Stomach (tissue), 9 donors: ENCODE data around the gene NOM1. TPM values are rescaled to one million over a fixed set of nuclear protein-coding genes. Genes with fewer than 3 reads are reported as not detected.
A peak's percentile ranks its signal among the peaks of the same experiment; 100 is the strongest.
"Not testable (repeated sequence)": the region's sequence is repeated elsewhere in the genome, so short reads cannot be mapped to it uniquely, and the experiment has no call there.

ENCODE experiments used
- DNase-seq, 2 donors: peaks; one replicate each; pipeline versions ENCODE4 v3.0.0 to v3.0.0-alpha.2; 2013 to 2019
- H3K27ac ChIP-seq, 5 donors: fragments of 200-600 bp in 4 of 5; sonication (generic) in 4 of 5; one replicate each; pipeline ENCODE4 v1.5.1; 2013 to 2019; ENCODE audit warnings: mild to moderate bottlenecking in 1 of 5, moderate library complexity in 1 of 5
- H3K27me3 ChIP-seq, 3 donors: fragments of 200-600 bp; sonication (generic); one replicate each; pipeline ENCODE4 v1.5.1; 2017 to 2019; ENCODE audit warnings: mixed run types in 1 of 3
- H3K36me3 ChIP-seq, 4 donors: fragments of 200-600 bp; sonication (generic); 1 replicate in 3 of 4; 2 replicates in 1 of 4; pipeline ENCODE4 v1.5.1; 2016 to 2019
- H3K4me1 ChIP-seq, 4 donors: fragments of 200-600 bp; sonication (generic); one replicate each; pipeline ENCODE4 v1.5.1; 2016 to 2019
- H3K4me3 ChIP-seq, 4 donors: fragments of 200-600 bp; sonication (generic) in 3 of 4; one replicate each; pipeline ENCODE4 v1.5.1; 2016 to 2019; ENCODE audit warnings: mild to moderate bottlenecking in 1 of 4
- H3K9me3 ChIP-seq, 4 donors: fragments of 200-600 bp; sonication (generic); one replicate each; pipeline ENCODE4 v1.5.1; 2016 to 2019
- CTCF ChIP-seq, 7 experiments: fragments of 450-650 bp in 4 of 7; fragments of 200-600 bp in 3 of 7; sonication (generic) in 3 of 7; IDR thresholded peaks; one replicate each; pipeline ENCODE4 v1.5.1; 2016 to 2019; ENCODE audit warnings: antibody characterized with exemption in 7 of 7, control low read depth in 2 of 7, mild to moderate bottlenecking in 1 of 7
- EP300 ChIP-seq: sonication (generic); formaldehyde crosslinking; IDR thresholded peaks from one replicate; pipeline ENCODE4 v1.6.1; 2017; ENCODE audit warnings: antibody characterized with exemption
- POLR2A ChIP-seq, 4 donors: fragments of 450-650 bp; IDR thresholded peaks; one replicate each; pipeline ENCODE4 v1.6.1; 2016; ENCODE audit warnings: antibody characterized with exemption in 4 of 4, control low read depth in 2 of 4, mild to moderate bottlenecking in 1 of 4, moderate library complexity in 1 of 4
- POLR2AphosphoS5 ChIP-seq, 3 donors: sonication (generic); formaldehyde crosslinking; IDR thresholded peaks; one replicate each; pipeline ENCODE4 v1.6.1; 2016; ENCODE audit warnings: antibody characterized with exemption in 3 of 3
- WGBS, 5 donors: extraction: QIAGEN DNeasy Blood & Tissue Kit in 3 of 5; methylation state at CpG; one replicate each; pipeline versions ENCODE4 v1.1.5 to v1.1.7; 2013 to 2018; 5-methylcytosine and 5-hydroxymethylcytosine counted together
- intact Hi-C: fragments of 100-400 bp; cut with DNase I; formaldehyde crosslinking; loops from one replicate; pipeline ENCODE4 v1.15.1; 2023; ENCODE audit warnings: low total_unique reads
- polyA plus RNA-seq, 3 donors: library from polyadenylated mRNA; stranded (reverse); fragments of 200-250 nt; gene quantifications; one replicate each; pipeline ENCODE4 v1.2.3, GENCODE V29; 2013
- total RNA-seq, 5 donors: library from RNA; depleted of rRNA; stranded (reverse); fragments of >200 nt; gene quantifications; one replicate each; pipeline versions ENCODE4 v1.1.0 to v1.2.3, GENCODE V29; 2014 to 2016
- donor health status: healthy with polysubstance abuse.
- donor health status: Bipolar disorder and iron deficiency.
- donor health status: healthy.

The NOM1 gene
- total and polyA plus RNA-seq, 8 donors = 0.58 to 117 (median 12.4) TPM

GRCh38 chr7:156932006-156932405 is 17.5 kb upstream of the NOM1 start:
- DNase-seq = peak in 1 of 2 donors; percentile 32
- peaks cover 0 to 23% (median 0%) of the 10 kb centered on the region in 3 donors for H3K27me3 ChIP-seq
- no peak overlapping the region for H3K27ac ChIP-seq
- TF ChIP-seq EP300 = no peak
- TF ChIP-seq POLR2AphosphoS5 (IDR thresholded peaks at IDR 0.05) = no peak
- TF ChIP-seq CTCF (IDR thresholded peaks at IDR 0.05) = no peak
- no peak for TF ChIP-seq POLR2A (IDR thresholded peaks at IDR 0.05)
- H3K4me1 ChIP-seq = no peaks in the 10 kb centered on the region
- intact Hi-C loops = no loop called here
- no peaks in the 10 kb centered on the region for H3K9me3 ChIP-seq
- H3K4me3 ChIP-seq = no peak overlapping the region
- 4 to 12% (median 8%) methylated on average over 7 of the region's 7 CpGs for WGBS, 5 donors
- no peaks in the 10 kb centered on the region for H3K36me3 ChIP-seq

- no peaks in the 10 kb centered on the region for H3K4me1 ChIP-seq
- peaks cover 0 to 10% (median 0%) of the 10 kb centered on the region in 3 donors for H3K27me3 ChIP-seq
- H3K27ac ChIP-seq = no peak overlapping the region
- H3K4me3 ChIP-seq = no peak overlapping the region
- TF ChIP-seq CTCF (IDR thresholded peaks at IDR 0.05) = no peak
- no peak for TF ChIP-seq POLR2AphosphoS5 (IDR thresholded peaks at IDR 0.05)
- no peak for TF ChIP-seq POLR2A (IDR thresholded peaks at IDR 0.05)
- no peak for TF ChIP-seq EP300
- intact Hi-C loops = no loop called here
- H3K9me3 ChIP-seq = no peaks in the 10 kb centered on the region
- 83 to 87% (median 85%) methylated on average over 7 of the region's 7 CpGs for WGBS, 5 donors
- H3K36me3 ChIP-seq = no peaks in the 10 kb centered on the region
- no peak for DNase-seq
These were observed 14.3 kb upstream of the NOM1 start for GRCh38 chr7:156935250-156935649.

- H3K4me3 ChIP-seq, intact Hi-C loops, H3K36me3 ChIP-seq, H3K27ac ChIP-seq, H3K9me3 ChIP-seq, H3K4me1 ChIP-seq, DNase-seq: not testable (repeated sequence)
- H3K27me3 ChIP-seq = peaks cover 0 to 15% (median 0%) of the 10 kb centered on the region in 3 donors
- WGBS, 5 donors = 91 to 99% (median 93%) methylated on average over 3 of the region's 3 CpGs
These were observed 12.7 kb upstream of the NOM1 start for GRCh38 chr7:156936766-156937165.

- Histone ChIP-seq H3K9me3 (no peaks in the 10 kb centered on the region), H3K36me3 (no peaks in the 10 kb centered on the region), H3K27me3 (peaks cover 0 to 40% (median 5%) of the 10 kb centered on the region in 3 donors), H3K4me3 (no peak overlapping the region), H3K27ac (no peak overlapping the region), H3K4me1 (peaks cover 0 to 9% (median 0%) of the 10 kb centered on the region in 4 donors)
- intact Hi-C loops = no loop called here
- no peak for DNase-seq
- WGBS, 5 donors = 93 to 97% (median 96%) methylated on average over 45 to 57 of the region's 57 CpGs
- TF ChIP-seq EP300 = no peak
- TF ChIP-seq CTCF (IDR thresholded peaks at IDR 0.05) = no peak
- no peak for TF ChIP-seq POLR2A (IDR thresholded peaks at IDR 0.05)
- no peak for TF ChIP-seq POLR2AphosphoS5 (IDR thresholded peaks at IDR 0.05)
These were observed 8.9 kb upstream of the NOM1 start for GRCh38 chr7:156940421-156941122.
